Measurements from ENCODE around the gene TMPRSS15.

GRCh38 chr21:18267496-18267895, 136.1 kb downstream of the TMPRSS15 start:
- no peak for TF ChIP-seq CTCF (IDR thresholded peaks at IDR 0.05)
- TF ChIP-seq POLR2A (IDR thresholded peaks at IDR 0.05): no peak
- no peak for TF ChIP-seq POLR2AphosphoS5 (IDR thresholded peaks at IDR 0.05)
- TF ChIP-seq EP300 (IDR thresholded peaks at IDR 0.05): no peak

Measured in upper lobe of left lung (tissue), 4 donors.